Stimulated activated CD8-positive, alpha-beta memory T cell treated with anti-CD3 and anti-CD28 coated beads, Interleukin-4, amount 100 ng/mL, for 4 hours (primary cell): Measurements from ENCODE around the gene ZNF24.

ENCODE experiments used
- DNase-seq, 2 donors: peaks; one replicate each; pipeline ENCODE4 v3.0.0-alpha.2; 2020; ENCODE audit warnings: low read depth in 2 of 2, low spot score in 1 of 2

Gene ZNF24

DNA sequence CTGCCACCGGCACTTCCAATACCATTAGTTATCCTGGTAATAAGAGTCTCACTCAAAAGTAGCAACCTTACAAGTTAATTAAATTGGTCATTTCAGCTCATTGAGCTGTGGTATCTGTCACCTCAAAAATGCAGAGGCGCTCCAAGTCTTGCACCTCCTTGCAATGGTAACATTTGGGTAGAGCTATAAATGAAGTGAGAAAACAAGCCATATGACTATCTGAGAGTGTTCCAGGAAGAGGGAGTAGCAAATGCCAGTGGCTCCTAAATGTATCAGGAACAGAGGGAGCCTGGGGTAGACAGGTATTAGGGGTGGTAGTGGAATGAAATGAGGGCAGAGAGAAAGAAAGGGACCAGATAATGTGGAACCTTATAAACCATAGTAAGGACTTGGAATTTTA, 48.2 kb downstream of the ZNF24 start:
- no peak for DNase-seq

- no peak for DNase-seq
These were observed 53.1 kb downstream of the ZNF24 start for GRCh38 chr18:35291166-35291565.

DNA sequence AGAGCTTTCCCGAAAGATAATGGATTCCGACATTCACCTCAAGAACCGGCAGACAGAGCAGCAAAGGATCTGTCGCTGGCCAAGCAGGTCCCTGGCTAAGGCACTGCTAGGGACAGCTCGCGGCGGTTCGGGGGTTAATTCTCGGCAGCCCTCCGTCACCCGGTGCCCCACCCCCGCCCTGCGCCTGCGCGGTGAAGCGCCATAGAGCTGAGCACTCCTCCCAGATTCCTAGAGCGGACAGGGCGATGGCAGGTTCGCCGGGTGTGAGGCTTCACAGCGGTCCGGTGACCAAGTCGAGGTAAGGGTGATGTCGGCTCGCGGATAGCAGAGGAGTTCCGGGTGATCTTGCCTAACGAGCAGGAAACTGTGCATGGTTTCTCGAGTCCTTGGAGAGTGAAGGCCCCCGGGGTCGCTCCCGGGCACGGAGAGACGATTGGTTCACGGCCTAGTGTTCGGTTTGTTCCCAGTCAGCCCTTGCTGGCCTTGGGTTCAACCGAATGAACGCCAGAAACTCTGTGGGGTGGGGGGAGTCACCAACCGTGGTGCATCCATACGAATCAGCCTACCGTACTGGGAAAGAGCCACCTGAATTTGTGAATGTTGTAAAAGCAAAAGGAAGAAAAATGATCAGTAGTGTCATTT, 54.0 kb downstream of the ZNF24 start, which contains the start of gene ZSCAN30:
Gene ZSCAN30, minus strand, starts transcription at position 136 of the 642 bp plus-strand sequence. CDS start 25,877 bp downstream, outside the sequence.
- peak; percentile 91 to 92 for DNase-seq

- no peak for DNase-seq
These were observed 54.5 kb downstream of the ZNF24 start for GRCh38 chr18:35289727-35290093.

- no peak for DNase-seq
These were observed 54.9 kb downstream of the ZNF24 start for GRCh38 chr18:35289293-35289692.

DNA sequence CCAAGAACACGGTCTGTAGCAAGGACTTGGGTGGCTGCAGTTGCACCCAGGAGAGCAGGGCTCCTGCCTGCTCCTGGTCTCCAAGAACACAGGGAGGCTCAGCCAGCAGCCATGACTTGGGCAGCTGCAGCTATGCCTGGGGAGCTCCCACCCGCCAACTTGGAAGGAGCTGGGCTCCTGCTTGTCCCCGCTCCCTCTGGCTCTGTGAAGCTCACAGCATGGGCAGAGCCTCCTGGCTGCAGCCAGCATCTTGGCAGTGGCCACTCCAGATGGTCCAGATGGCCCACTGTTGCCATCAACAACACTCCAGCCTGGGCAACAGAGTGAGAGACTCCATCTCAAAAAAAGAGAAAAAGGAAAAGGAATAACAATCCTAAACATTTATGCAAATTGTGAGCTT, 59.4 kb downstream of the ZNF24 start:
- DNase-seq = no peak

- DNase-seq = no peak
These were observed 60.1 kb downstream of the ZNF24 start for GRCh38 chr18:35283923-35284794.

- DNase-seq = no peak
These were observed 61.9 kb downstream of the ZNF24 start for GRCh38 chr18:35282353-35282752.
